ENCODE measurements around the gene GULP1.

The GULP1 gene

GRCh38 chr2:188399159-188399558 lies 107.5 kb downstream of the GULP1 start:
- no peaks in the 10 kb centered on the region for H3K36me3 ChIP-seq (ENCODE audit: control insufficient read depth in 2 of 2, insufficient read depth in 1 of 2, low read length in 2 of 2)
- CTCF ChIA-PET: no interaction called here
- H3K4me3 ChIP-seq (ENCODE audit: low read depth, low read length): no peak overlapping the region
- POLR2A ChIA-PET: no interaction called here
- peak; percentile 10; the same call in 1 of the 2 replicates for TF ChIP-seq GLIS1 (tag by site-specific recombination; IDR thresholded peaks at IDR 0.05)
- TF ChIP-seq ZNF10 (tag by site-specific recombination; IDR thresholded peaks at IDR 0.05): peak; percentile 61; the same call in 1 of the 2 replicates
- TF ChIP-seq REPIN1 (tag by site-specific recombination; IDR thresholded peaks at IDR 0.05; ENCODE audit: low read depth): no peak
- no peaks in the 10 kb centered on the region for H3K9me3 ChIP-seq (ENCODE audit: control insufficient read depth, insufficient read depth, low read depth, low read length)
- H3K4me1 ChIP-seq (ENCODE audit: control insufficient read depth, insufficient read depth, low read length): no peaks in the 10 kb centered on the region
- no peak overlapping the region for H3K27ac ChIP-seq (ENCODE audit: extremely low read depth, low read depth, low read length)

GRCh38 chr2:188403676-188404075 lies 112.0 kb downstream of the GULP1 start:
- ChIA-PET POLR2A (no interaction called here), CTCF (no interaction called here)
- Histone ChIP-seq H3K36me3 (ENCODE audit: control insufficient read depth in 2 of 2, insufficient read depth in 1 of 2, low read length in 2 of 2) (no peaks in the 10 kb centered on the region), H3K4me1 (ENCODE audit: control insufficient read depth, insufficient read depth, low read length) (no peaks in the 10 kb centered on the region), H3K9me3 (ENCODE audit: control insufficient read depth, insufficient read depth, low read depth, low read length) (no peaks in the 10 kb centered on the region), H3K4me3 (ENCODE audit: low read depth, low read length) (no peak overlapping the region), H3K27ac (ENCODE audit: extremely low read depth, low read depth, low read length) (no peak overlapping the region)
- no peak for TF ChIP-seq SP3 (tag by site-specific recombination; IDR thresholded peaks at IDR 0.05)
- TF ChIP-seq FEZF1 (tag by site-specific recombination; IDR thresholded peaks at IDR 0.05): no peak
- TF ChIP-seq ZNF548 (tag by site-specific recombination; IDR thresholded peaks at IDR 0.05): no peak
- no peak for TF ChIP-seq MYNN (tag by site-specific recombination; IDR thresholded peaks at IDR 0.05; ENCODE audit: borderline replicate concordance)

- ChIA-PET CTCF (no interaction called here), POLR2A (no interaction called here)
- Histone ChIP-seq H3K4me1 (ENCODE audit: control insufficient read depth, insufficient read depth, low read length) (no peaks in the 10 kb centered on the region), H3K36me3 (ENCODE audit: control insufficient read depth in 2 of 2, insufficient read depth in 1 of 2, low read length in 2 of 2) (no peaks in the 10 kb centered on the region), H3K4me3 (ENCODE audit: low read depth, low read length) (no peak overlapping the region), H3K9me3 (ENCODE audit: control insufficient read depth, insufficient read depth, low read depth, low read length) (no peaks in the 10 kb centered on the region), H3K27ac (ENCODE audit: extremely low read depth, low read depth, low read length) (no peak overlapping the region)
- TF ChIP-seq SCRT2 (tag by site-specific recombination; IDR thresholded peaks at IDR 0.05) (no peak), ZBTB11 (tag by site-specific recombination; conservative IDR thresholded peaks at IDR 0.05; ENCODE audit: low read depth) (no peak), PRDM10 (tag by site-specific recombination; IDR thresholded peaks at IDR 0.05) (no peak), ZNF416 (tag by site-specific recombination; IDR thresholded peaks at IDR 0.05) (no peak), ZNF837 (tag by site-specific recombination; IDR thresholded peaks at IDR 0.05) (no peak), ZNF280D (tag by site-specific recombination; IDR thresholded peaks at IDR 0.05) (no peak), ZNF785 (tag by site-specific recombination; IDR thresholded peaks at IDR 0.05) (no peak), TCF7L2 (IDR thresholded peaks at IDR 0.05; ENCODE audit: borderline replicate concordance, low read depth, low read length) (no peak), ZNF558 (tag by site-specific recombination; IDR thresholded peaks at IDR 0.05) (no peak), MZF1 (tag by site-specific recombination; IDR thresholded peaks at IDR 0.05; ENCODE audit: borderline replicate concordance) (no peak), ZNF747 (tag by site-specific recombination; IDR thresholded peaks at IDR 0.05) (no peak), ZNF148 (tag by site-specific recombination; IDR thresholded peaks at IDR 0.05; ENCODE audit: borderline replicate concordance) (no peak)
Measured at GRCh38 chr2:188404341-188405004, 112.8 kb downstream of the GULP1 start.

Measured in HEK293 (cell line).